Keratinocyte (primary cell): ENCODE data around the gene PANK1. TPM values are rescaled to one million over a fixed set of nuclear protein-coding genes. Genes with fewer than 3 reads are reported as not detected.

ENCODE experiments used
- DNase-seq: peaks from one replicate; pipeline ENCODE4 v3.0.0-alpha.2; 2011; ENCODE audit warnings: low read depth, missing footprints, low spot score
- FAIRE-seq: peaks from 2 replicates; lab custom pipeline; 2011; peaks lifted over from hg19 to GRCh38; lab: Jason Lieb, UNC
- H2AFZ ChIP-seq: 2 replicates; pipeline ENCODE4 v1.6.0; 2012; ENCODE audit warnings: low read length, control low read depth, inconsistent platforms; ENCODE audit not compliant: control insufficient read depth
- H3K27ac ChIP-seq: 2 replicates; pipeline ENCODE4 v1.5.1; 2011; ENCODE audit warnings: low read length; ENCODE audit not compliant: control insufficient read depth, insufficient read depth
- H3K27me3 ChIP-seq: 3 replicates; pipeline ENCODE4 v1.6.0; 2011; ENCODE audit warnings: low read length; ENCODE audit not compliant: control insufficient read depth, insufficient read depth; ENCODE audit errors: extremely low read depth
- H3K36me3 ChIP-seq, 2 experiments: 2 replicates in 1 of 2; 3 replicates in 1 of 2; pipeline ENCODE4 v1.5.1; 2011; ENCODE audit warnings: low read length in 2 of 2, mild to moderate bottlenecking in 1 of 2; ENCODE audit not compliant: control insufficient read depth in 2 of 2, insufficient read depth in 2 of 2; ENCODE audit errors: extremely low read depth in 1 of 2
- H3K4me1 ChIP-seq: 3 replicates; pipeline ENCODE4 v1.5.1; 2011; ENCODE audit warnings: low read length; ENCODE audit not compliant: control insufficient read depth, insufficient read depth; ENCODE audit errors: extremely low read depth
- H3K4me2 ChIP-seq: 3 replicates; pipeline ENCODE4 v1.6.0; 2011; ENCODE audit warnings: low read depth, low read length; ENCODE audit not compliant: control insufficient read depth, insufficient read depth; ENCODE audit errors: extremely low read depth
- H3K4me3 ChIP-seq, 3 experiments: fragments of 200-600 bp in 1 of 3; sonication (generic) in 1 of 3; 2 replicates in 2 of 3; 3 replicates in 1 of 3; pipeline ENCODE4 v1.5.1; 2011 to 2016; ENCODE audit warnings: low read length in 3 of 3, mild to moderate bottlenecking in 3 of 3, control low read depth in 2 of 3, inconsistent platforms in 1 of 3, low read depth in 1 of 3, mixed read lengths in 1 of 3, mixed run types in 1 of 3, moderate library complexity in 1 of 3; ENCODE audit not compliant: control insufficient read depth in 2 of 3, insufficient read depth in 2 of 3; ENCODE audit errors: extremely low read depth in 1 of 3
- H3K79me2 ChIP-seq: 2 replicates; pipeline ENCODE4 v1.6.0; 2012; ENCODE audit warnings: low read length; ENCODE audit not compliant: control insufficient read depth, insufficient read depth
- H3K9ac ChIP-seq: 3 replicates; pipeline ENCODE4 v1.6.0; 2011; ENCODE audit warnings: low read length; ENCODE audit not compliant: control insufficient read depth, insufficient read depth; ENCODE audit errors: extremely low read depth
- H3K9me1 ChIP-seq: 3 replicates; pipeline ENCODE4 v1.6.0; 2011; ENCODE audit warnings: low read length; ENCODE audit not compliant: control insufficient read depth, insufficient read depth; ENCODE audit errors: extremely low read depth
- H3K9me3 ChIP-seq: 2 replicates; pipeline ENCODE4 v1.5.1; 2012; ENCODE audit warnings: low read depth, low read length; ENCODE audit not compliant: control insufficient read depth
- H4K20me1 ChIP-seq: 3 replicates; pipeline ENCODE4 v1.6.0; 2011; ENCODE audit warnings: low read length; ENCODE audit not compliant: control insufficient read depth, insufficient read depth; ENCODE audit errors: extremely low read depth
- CTCF ChIP-seq, 3 experiments: IDR thresholded peaks in 1 of 3; conservative IDR thresholded peaks in 1 of 3; optimal IDR thresholded peaks in 1 of 3; 2 replicates in 2 of 3; 3 replicates in 1 of 3; pipeline versions ENCODE3 to v1.5.1; 2011; ENCODE audit warnings: low read length in 3 of 3, mild to moderate bottlenecking in 3 of 3, moderate library complexity in 2 of 3, control low read depth in 1 of 3, inconsistent platforms in 1 of 3; ENCODE audit not compliant: insufficient read depth in 2 of 3; ENCODE audit errors: extremely low read depth in 1 of 3
- EZH2 ChIP-seq: IDR thresholded peaks from one replicate; pipeline ENCODE4 v1.6.1; 2012; ENCODE audit warnings: inconsistent platforms, mild to moderate bottlenecking, low read length, moderate library complexity
- dilution Hi-C: fragments of 300-500 bp; cut with MboI; formaldehyde crosslinking; loops from one replicate; pipeline ENCODE4 v1.7.0; 2020; ENCODE audit warnings: low sequenced_read_pairs; ENCODE audit not compliant: extremely low pct_ligation_motif_present
- polyA plus RNA-seq, 5 experiments: library from polyadenylated mRNA; depleted of rRNA in 3 of 5; stranded (reverse) in 3 of 5; stranded (forward) in 1 of 5; unstranded in 1 of 5; fragments of >200 nt; gene quantifications; 1 replicate in 1 of 5; 2 replicates in 3 of 5; 3 replicates in 1 of 5; pipeline versions ENCODE4 v1.2.1 to v1.2.3, GENCODE V29; 2011 to 2012; ENCODE audit warnings: missing spikeins in 2 of 5, low read depth in 1 of 5, low replicate concordance in 1 of 5

Gene PANK1
- polyA plus RNA-seq, 1 donor (not counting 4 experiments of a cell fraction or from before 2014, with no cell fraction given), result 9.5 TPM

GRCh38 chr10:89666138-89666537, 21.1 kb upstream of the PANK1 start:
- dilution Hi-C loops, result no loop called here
- Histone ChIP-seq H3K4me2 (no peak overlapping the region), H3K36me3 (no peaks in the 10 kb centered on the region), H3K27me3 (no peaks in the 10 kb centered on the region), H4K20me1 (no peaks in the 10 kb centered on the region), H3K4me1 (peaks cover 17% of the 10 kb centered on the region), H3K79me2 (no peaks in the 10 kb centered on the region), H3K4me3 (no peak overlapping the region), H3K9me1 (peaks cover 2% of the 10 kb centered on the region), H3K9me3 (no peaks in the 10 kb centered on the region), H3K27ac (no peak overlapping the region), H3K9ac (no peak overlapping the region), H2AFZ (no peak overlapping the region)
- FAIRE-seq (no peak), DNase-seq (no peak)
- TF ChIP-seq CTCF (optimal IDR thresholded peaks at IDR 0.05 in 1 of 3, IDR thresholded peaks at IDR 0.05 in 1 of 3, conservative IDR thresholded peaks at IDR 0.05 in 1 of 3; ENCODE audit: extremely low read depth in 1 of 3, insufficient read depth in 2 of 3, low read length in 3 of 3) (no peak), EZH2 (no peak)

GRCh38 chr10:89665302-89665701, 20.3 kb upstream of the PANK1 start:
- dilution Hi-C loops, result no loop called here
- peak overlapping the region; percentile 16 for H3K27ac ChIP-seq
- no peak overlapping the region for H3K4me3 ChIP-seq
- no peaks in the 10 kb centered on the region for H3K79me2 ChIP-seq
- H4K20me1 ChIP-seq, result no peaks in the 10 kb centered on the region
- no peaks in the 10 kb centered on the region for H3K27me3 ChIP-seq
- H3K9ac ChIP-seq, result no peak overlapping the region
- DNase-seq (no peak), FAIRE-seq (peak; percentile 100)
- H3K36me3 ChIP-seq, result no peaks in the 10 kb centered on the region
- H3K4me2 ChIP-seq, result peak overlapping the region; percentile 38
- H3K9me3 ChIP-seq, result no peaks in the 10 kb centered on the region
- H3K9me1 ChIP-seq, result peaks cover 2% of the 10 kb centered on the region
- no peak for TF ChIP-seq EZH2
- TF ChIP-seq CTCF (optimal IDR thresholded peaks at IDR 0.05 in 1 of 3, IDR thresholded peaks at IDR 0.05 in 1 of 3, conservative IDR thresholded peaks at IDR 0.05 in 1 of 3; ENCODE audit: extremely low read depth in 1 of 3, insufficient read depth in 2 of 3, low read length in 3 of 3), result peak; percentile 55 to 72 (median 71)
- H2AFZ ChIP-seq, result peak overlapping the region; percentile 23
- H3K4me1 ChIP-seq, result peaks cover 17% of the 10 kb centered on the region
